ENCODE results near the gene IRF3.

DNA sequence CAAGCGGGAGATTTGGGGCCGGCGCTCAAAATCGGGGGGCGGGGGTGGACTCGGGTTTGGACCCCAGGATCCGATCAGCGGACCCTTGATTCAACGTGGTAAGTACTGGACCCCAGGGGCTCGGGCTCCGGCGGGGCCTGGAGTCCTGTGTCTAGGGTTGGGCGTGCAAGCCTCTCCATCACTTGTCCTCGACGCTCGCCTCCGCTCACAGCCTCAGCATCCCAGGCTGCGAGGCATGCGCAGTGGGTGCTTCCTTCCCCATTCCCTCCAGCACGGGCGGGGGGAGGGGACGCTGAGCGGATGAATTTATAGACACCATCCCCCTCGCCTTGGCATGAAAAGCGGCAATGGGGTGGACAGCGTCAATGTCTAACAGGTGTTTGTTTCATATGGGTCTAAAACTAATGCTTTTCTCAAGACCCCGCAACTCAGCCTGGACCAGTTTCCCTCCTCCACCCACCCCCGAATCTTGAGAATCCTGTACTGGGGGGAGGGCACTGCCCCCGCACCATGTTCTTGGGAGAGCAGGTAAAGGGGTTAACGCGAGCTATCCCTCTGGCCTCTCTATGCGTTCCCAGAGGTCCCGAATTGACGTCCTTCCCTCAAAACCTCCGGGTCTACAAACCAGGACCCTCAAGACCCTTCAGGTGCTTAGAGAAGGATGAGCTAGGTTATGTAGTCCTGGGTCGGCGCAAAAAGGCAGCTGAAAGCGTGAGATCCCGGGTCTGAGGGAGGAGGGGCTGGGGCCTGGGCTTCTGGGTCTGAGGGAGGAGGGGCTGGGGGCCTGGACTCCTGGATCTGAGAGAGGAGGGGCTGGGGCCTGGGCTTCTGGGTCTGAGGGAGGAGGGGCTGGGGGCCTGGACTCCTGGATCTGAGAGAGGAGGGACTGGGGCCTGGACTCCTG lies 25.8 kb upstream of the IRF3 start:
- TF ChIP-seq, protein P1, sequence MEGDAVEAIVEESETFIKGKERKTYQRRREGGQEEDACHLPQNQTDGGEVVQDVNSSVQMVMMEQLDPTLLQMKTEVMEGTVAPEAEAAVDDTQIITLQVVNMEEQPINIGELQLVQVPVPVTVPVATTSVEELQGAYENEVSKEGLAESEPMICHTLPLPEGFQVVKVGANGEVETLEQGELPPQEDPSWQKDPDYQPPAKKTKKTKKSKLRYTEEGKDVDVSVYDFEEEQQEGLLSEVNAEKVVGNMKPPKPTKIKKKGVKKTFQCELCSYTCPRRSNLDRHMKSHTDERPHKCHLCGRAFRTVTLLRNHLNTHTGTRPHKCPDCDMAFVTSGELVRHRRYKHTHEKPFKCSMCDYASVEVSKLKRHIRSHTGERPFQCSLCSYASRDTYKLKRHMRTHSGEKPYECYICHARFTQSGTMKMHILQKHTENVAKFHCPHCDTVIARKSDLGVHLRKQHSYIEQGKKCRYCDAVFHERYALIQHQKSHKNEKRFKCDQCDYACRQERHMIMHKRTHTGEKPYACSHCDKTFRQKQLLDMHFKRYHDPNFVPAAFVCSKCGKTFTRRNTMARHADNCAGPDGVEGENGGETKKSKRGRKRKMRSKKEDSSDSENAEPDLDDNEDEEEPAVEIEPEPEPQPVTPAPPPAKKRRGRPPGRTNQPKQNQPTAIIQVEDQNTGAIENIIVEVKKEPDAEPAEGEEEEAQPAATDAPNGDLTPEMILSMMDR (conservative IDR thresholded peaks at IDR 0.05; ENCODE audit: low read depth, low read length): no peak
- no peak for TF ChIP-seq EZH2 (IDR thresholded peaks at IDR 0.05; ENCODE audit: borderline replicate concordance, low read depth, low read length, poor library complexity, severe bottlenecking)

Measured in A673 (cell line).